Measurements from ENCODE around the gene CRABP1. TPM values are rescaled to one million over a fixed set of nuclear protein-coding genes. Genes with fewer than 3 reads are reported as not detected.
A peak's percentile ranks its signal among the peaks of the same experiment; 100 is the strongest.

Gene CRABP1
- polyA plus RNA-seq, 3 donors = not detected

GRCh38 chr15:78304216-78305066 lies 35.7 kb upstream of the CRABP1 start:
- intact Hi-C loops (cut with micrococcal nuclease) = loop anchor here in 1 of 2 donors (5.0 to 10.0 kb wide), 2 partner anchors 133 to 570 kb away; partner anchors contain the start of genes IREB2 and MORF4L1
- Histone ChIP-seq H3K4me1 (ENCODE audit: control insufficient read depth in 1 of 2, insufficient read depth in 2 of 2, low read length in 2 of 2) (peaks cover 63 to 74% of the 10 kb centered on the region in 2 donors), H3K9ac (ENCODE audit: insufficient read depth, low read length, poor library complexity, severe bottlenecking) (no peak overlapping the region), H3K4me3 (replicated peaks in 1 of 3; ENCODE audit: low read depth in 2 of 3, low read length in 3 of 3) (no peak overlapping the region), H3K36me3 (replicated peaks in 1 of 2; ENCODE audit: control insufficient read depth in 1 of 2, insufficient read depth in 2 of 2, low read length in 2 of 2) (no peaks in the 10 kb centered on the region), H3K27ac (ENCODE audit: low read depth in 1 of 2, low read length in 2 of 2) (no peak overlapping the region), H3K27me3 (ENCODE audit: control insufficient read depth in 2 of 2, insufficient read depth in 2 of 2, low read length in 2 of 2) (no peaks in the 10 kb centered on the region), H3K4me2 (replicated peaks; ENCODE audit: extremely low read depth, low read length, poor library complexity, severe bottlenecking) (no peak overlapping the region), H3K9me3 (replicated peaks in 1 of 2; ENCODE audit: control insufficient read depth in 1 of 2, insufficient read depth in 1 of 2, low read length in 2 of 2) (peaks cover 0 to 6% of the 10 kb centered on the region in 2 donors), H2AFZ (ENCODE audit: insufficient read depth, low read depth, low read length, poor library complexity, severe bottlenecking) (no peak overlapping the region), H4K20me1 (ENCODE audit: insufficient read depth, low read length) (no peaks in the 10 kb centered on the region), H3K79me2 (ENCODE audit: insufficient read depth, low read length) (no peaks in the 10 kb centered on the region)
- WGBS (ENCODE audit: insufficient coverage) = 92% methylated on average over 2 of the region's 9 CpGs
- Mint-ChIP-seq H3K27ac (peak overlapping the region in 1 of 7 donors; percentile 41), H3K9me3 (peaks cover 0 to 7% (median 0%) of the 10 kb centered on the region in 7 donors), H3K4me3 (no peak overlapping the region), H3K36me3 (no peaks in the 10 kb centered on the region), H3K27me3 (ENCODE audit: low read depth in 3 of 3) (peaks cover 0 to 2% (median 0%) of the 10 kb centered on the region in 3 donors), H3K4me1 (peaks cover 57% of the 10 kb centered on the region)
- DNase-seq = no peak
- TF ChIP-seq, protein P1, sequence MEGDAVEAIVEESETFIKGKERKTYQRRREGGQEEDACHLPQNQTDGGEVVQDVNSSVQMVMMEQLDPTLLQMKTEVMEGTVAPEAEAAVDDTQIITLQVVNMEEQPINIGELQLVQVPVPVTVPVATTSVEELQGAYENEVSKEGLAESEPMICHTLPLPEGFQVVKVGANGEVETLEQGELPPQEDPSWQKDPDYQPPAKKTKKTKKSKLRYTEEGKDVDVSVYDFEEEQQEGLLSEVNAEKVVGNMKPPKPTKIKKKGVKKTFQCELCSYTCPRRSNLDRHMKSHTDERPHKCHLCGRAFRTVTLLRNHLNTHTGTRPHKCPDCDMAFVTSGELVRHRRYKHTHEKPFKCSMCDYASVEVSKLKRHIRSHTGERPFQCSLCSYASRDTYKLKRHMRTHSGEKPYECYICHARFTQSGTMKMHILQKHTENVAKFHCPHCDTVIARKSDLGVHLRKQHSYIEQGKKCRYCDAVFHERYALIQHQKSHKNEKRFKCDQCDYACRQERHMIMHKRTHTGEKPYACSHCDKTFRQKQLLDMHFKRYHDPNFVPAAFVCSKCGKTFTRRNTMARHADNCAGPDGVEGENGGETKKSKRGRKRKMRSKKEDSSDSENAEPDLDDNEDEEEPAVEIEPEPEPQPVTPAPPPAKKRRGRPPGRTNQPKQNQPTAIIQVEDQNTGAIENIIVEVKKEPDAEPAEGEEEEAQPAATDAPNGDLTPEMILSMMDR (IDR thresholded peaks at IDR 0.05) = no peak

- Histone ChIP-seq H3K9ac (ENCODE audit: insufficient read depth, low read length, poor library complexity, severe bottlenecking) (no peak overlapping the region), H3K4me3 (replicated peaks in 1 of 3; ENCODE audit: low read depth in 2 of 3, low read length in 3 of 3) (no peak overlapping the region), H2AFZ (ENCODE audit: insufficient read depth, low read depth, low read length, poor library complexity, severe bottlenecking) (peak overlapping the region; percentile 29), H3K79me2 (ENCODE audit: insufficient read depth, low read length) (no peaks in the 10 kb centered on the region), H3K36me3 (replicated peaks in 1 of 2; ENCODE audit: control insufficient read depth in 1 of 2, insufficient read depth in 2 of 2, low read length in 2 of 2) (no peaks in the 10 kb centered on the region), H4K20me1 (ENCODE audit: insufficient read depth, low read length) (no peaks in the 10 kb centered on the region), H3K27ac (ENCODE audit: low read depth in 1 of 2, low read length in 2 of 2) (peak overlapping the region in 1 of 2 donors; percentile 45), H3K27me3 (ENCODE audit: control insufficient read depth in 2 of 2, insufficient read depth in 2 of 2, low read length in 2 of 2) (no peaks in the 10 kb centered on the region), H3K9me3 (replicated peaks in 1 of 2; ENCODE audit: control insufficient read depth in 1 of 2, insufficient read depth in 1 of 2, low read length in 2 of 2) (peaks cover 0 to 6% of the 10 kb centered on the region in 2 donors), H3K4me1 (ENCODE audit: control insufficient read depth in 1 of 2, insufficient read depth in 2 of 2, low read length in 2 of 2) (peaks cover 47 to 57% of the 10 kb centered on the region in 2 donors), H3K4me2 (replicated peaks; ENCODE audit: extremely low read depth, low read length, poor library complexity, severe bottlenecking) (no peak overlapping the region)
- intact Hi-C loops (cut with micrococcal nuclease) = loop anchor here in 1 of 2 donors (10.0 kb wide), 1 partner anchor 569 kb away; the partner anchor contains the start of gene MORF4L1
- H3K9me3 Mint-ChIP-seq = peaks cover 0 to 7% (median 0%) of the 10 kb centered on the region in 7 donors
- H3K4me3 Mint-ChIP-seq = no peak overlapping the region
- TF ChIP-seq, protein P1 (IDR thresholded peaks at IDR 0.05) = no peak
- 96% methylated on average over 3 of the region's 3 CpGs for WGBS (ENCODE audit: insufficient coverage)
- peak overlapping the region in 3 of 7 donors; percentile 46 to 67 (median 66) for H3K27ac Mint-ChIP-seq
- peaks cover 0 to 2% (median 0%) of the 10 kb centered on the region in 3 donors for H3K27me3 Mint-ChIP-seq (ENCODE audit: low read depth in 3 of 3)
- H3K36me3 Mint-ChIP-seq = no peaks in the 10 kb centered on the region
- DNase-seq = no peak
- H3K4me1 Mint-ChIP-seq = peaks cover 42% of the 10 kb centered on the region
Observed at GRCh38 chr15:78306176-78306774, 33.9 kb upstream of the CRABP1 start.
